Peyer's patch (tissue), 4 donors: ENCODE data around the gene RAB17.

Experiments
- POLR2A ChIP-seq, 2 donors: fragments of 450-650 bp; IDR thresholded peaks; one replicate each; pipeline ENCODE4 v1.5.1; 2017; ENCODE audit warnings: antibody characterized with exemption in 2 of 2, mild to moderate bottlenecking in 2 of 2, moderate library complexity in 2 of 2
- TF ChIP-seq, protein P1 (sequence below), 6 experiments: fragments of 450-650 bp in 4 of 6; fragments of 200-600 bp in 2 of 6; sonication (generic) in 1 of 6; IDR thresholded peaks; one replicate each; pipeline ENCODE4 v1.5.1; 2017 to 2019; ENCODE audit warnings: antibody characterized with exemption in 6 of 6, mild to moderate bottlenecking in 3 of 6, moderate library complexity in 1 of 6

DNA sequence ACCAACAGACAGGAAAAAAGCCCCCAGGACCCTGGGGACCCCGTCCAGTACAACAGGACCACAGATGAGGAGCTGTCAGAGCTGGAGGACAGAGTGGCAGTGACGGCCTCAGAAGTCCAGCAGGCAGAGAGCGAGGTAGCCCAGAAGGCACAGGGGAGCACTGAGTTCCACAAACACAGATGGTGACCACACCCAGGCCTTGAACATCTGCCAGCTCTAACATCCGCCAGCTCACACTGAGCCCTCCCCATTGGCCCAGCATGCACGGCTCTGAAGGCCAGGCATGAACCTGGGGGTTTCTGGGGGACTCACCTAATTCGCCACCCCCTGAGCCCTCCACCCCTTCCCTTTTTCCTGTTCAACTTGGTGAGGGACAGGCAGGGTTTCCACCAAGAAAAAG is 49.7 kb downstream of the RAB17 start:
- TF ChIP-seq POLR2A (IDR thresholded peaks at IDR 0.05), result no peak
- TF ChIP-seq, protein P1, sequence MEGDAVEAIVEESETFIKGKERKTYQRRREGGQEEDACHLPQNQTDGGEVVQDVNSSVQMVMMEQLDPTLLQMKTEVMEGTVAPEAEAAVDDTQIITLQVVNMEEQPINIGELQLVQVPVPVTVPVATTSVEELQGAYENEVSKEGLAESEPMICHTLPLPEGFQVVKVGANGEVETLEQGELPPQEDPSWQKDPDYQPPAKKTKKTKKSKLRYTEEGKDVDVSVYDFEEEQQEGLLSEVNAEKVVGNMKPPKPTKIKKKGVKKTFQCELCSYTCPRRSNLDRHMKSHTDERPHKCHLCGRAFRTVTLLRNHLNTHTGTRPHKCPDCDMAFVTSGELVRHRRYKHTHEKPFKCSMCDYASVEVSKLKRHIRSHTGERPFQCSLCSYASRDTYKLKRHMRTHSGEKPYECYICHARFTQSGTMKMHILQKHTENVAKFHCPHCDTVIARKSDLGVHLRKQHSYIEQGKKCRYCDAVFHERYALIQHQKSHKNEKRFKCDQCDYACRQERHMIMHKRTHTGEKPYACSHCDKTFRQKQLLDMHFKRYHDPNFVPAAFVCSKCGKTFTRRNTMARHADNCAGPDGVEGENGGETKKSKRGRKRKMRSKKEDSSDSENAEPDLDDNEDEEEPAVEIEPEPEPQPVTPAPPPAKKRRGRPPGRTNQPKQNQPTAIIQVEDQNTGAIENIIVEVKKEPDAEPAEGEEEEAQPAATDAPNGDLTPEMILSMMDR (IDR thresholded peaks at IDR 0.05), result no peak
